Upper lobe of right lung (tissue), 1 donor: ENCODE measurements around the gene KLHDC8B. TPM values are rescaled to one million over a fixed set of nuclear protein-coding genes. Genes with fewer than 3 reads are reported as not detected.
A peak's percentile ranks its signal among the peaks of the same experiment; 100 is the strongest.

ENCODE experiments used
- ATAC-seq: fragments of 200-7000 bp; cut with Tn5 transposase; one replicate; pipeline ENCODE4 v1.9.1; 2020; ENCODE audit warnings: mild to moderate bottlenecking, moderate library complexity
- DNase-seq: peaks from one replicate; pipeline ENCODE4 v3.0.0-alpha.2; 2020
- H3K27ac ChIP-seq: fragments of 200-600 bp; one replicate; pipeline ENCODE4 v1.8.0; 2022
- H3K27me3 ChIP-seq: fragments of 200-600 bp; one replicate; pipeline ENCODE4 v1.8.0; 2022; ENCODE audit warnings: mild to moderate bottlenecking
- H3K36me3 ChIP-seq: fragments of 200-600 bp; one replicate; pipeline ENCODE4 v1.8.0; 2022
- H3K4me1 ChIP-seq: fragments of 200-600 bp; one replicate; pipeline ENCODE4 v1.8.0; 2022
- H3K4me3 ChIP-seq: fragments of 200-600 bp; one replicate; pipeline ENCODE4 v1.8.0; 2022; ENCODE audit warnings: mild to moderate bottlenecking
- H3K9me3 ChIP-seq: fragments of 200-600 bp; one replicate; pipeline ENCODE4 v1.8.0; 2022
- intact Hi-C: fragments of 100-400 bp; cut with DNase I; formaldehyde crosslinking; loops from one replicate; pipeline ENCODE4 v1.11.0; 2022
- total RNA-seq: library from RNA; stranded (reverse); fragmentation: NEBNext Ultra II Directional; extraction: Animal tissue kit (Norgen Biotek cat#: 25700); gene quantifications from one replicate; pipeline ENCODE4 v1.2.1, GENCODE V29; 2021
- TF ChIP-seq, protein P1 (sequence below): fragments of 200-600 bp; IDR thresholded peaks from one replicate; pipeline ENCODE4 v1.8.0; 2022; ENCODE audit warnings: antibody characterized with exemption
- donor health status: DM: no; HTN: yes; CAD: no; lungs with severe emphysema.

KLHDC8B gene
- total RNA-seq, 1 donor from 2014 or later: 22.4 TPM

DNA sequence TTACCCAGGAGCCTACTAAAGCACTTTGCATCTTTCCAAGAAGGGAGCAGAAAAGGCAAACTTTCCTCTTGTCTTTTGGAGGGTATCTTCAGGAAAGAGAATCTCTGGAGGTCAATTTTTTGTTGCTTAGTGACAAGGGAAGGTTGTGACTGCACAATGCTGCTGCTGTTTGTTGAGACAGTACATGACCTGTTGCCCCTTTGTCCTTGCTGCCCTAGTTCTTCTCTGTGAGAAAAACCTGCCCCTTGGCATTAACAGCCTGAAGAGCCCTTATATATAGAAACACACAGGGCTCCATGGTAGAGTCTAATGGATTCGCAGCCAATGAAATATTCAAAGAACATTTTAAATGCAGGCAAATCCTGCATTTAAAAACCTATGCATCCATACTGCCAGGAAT is 20.3 kb downstream of the KLHDC8B start:
- ATAC-seq (no peak), DNase-seq (no peak)
- Histone ChIP-seq H3K27me3 (no peaks in the 10 kb centered on the region), H3K9me3 (no peaks in the 10 kb centered on the region), H3K36me3 (no peaks in the 10 kb centered on the region), H3K4me1 (no peaks in the 10 kb centered on the region), H3K27ac (no peak overlapping the region), H3K4me3 (no peak overlapping the region)
- TF ChIP-seq, protein P1, sequence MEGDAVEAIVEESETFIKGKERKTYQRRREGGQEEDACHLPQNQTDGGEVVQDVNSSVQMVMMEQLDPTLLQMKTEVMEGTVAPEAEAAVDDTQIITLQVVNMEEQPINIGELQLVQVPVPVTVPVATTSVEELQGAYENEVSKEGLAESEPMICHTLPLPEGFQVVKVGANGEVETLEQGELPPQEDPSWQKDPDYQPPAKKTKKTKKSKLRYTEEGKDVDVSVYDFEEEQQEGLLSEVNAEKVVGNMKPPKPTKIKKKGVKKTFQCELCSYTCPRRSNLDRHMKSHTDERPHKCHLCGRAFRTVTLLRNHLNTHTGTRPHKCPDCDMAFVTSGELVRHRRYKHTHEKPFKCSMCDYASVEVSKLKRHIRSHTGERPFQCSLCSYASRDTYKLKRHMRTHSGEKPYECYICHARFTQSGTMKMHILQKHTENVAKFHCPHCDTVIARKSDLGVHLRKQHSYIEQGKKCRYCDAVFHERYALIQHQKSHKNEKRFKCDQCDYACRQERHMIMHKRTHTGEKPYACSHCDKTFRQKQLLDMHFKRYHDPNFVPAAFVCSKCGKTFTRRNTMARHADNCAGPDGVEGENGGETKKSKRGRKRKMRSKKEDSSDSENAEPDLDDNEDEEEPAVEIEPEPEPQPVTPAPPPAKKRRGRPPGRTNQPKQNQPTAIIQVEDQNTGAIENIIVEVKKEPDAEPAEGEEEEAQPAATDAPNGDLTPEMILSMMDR: no peak
- intact Hi-C loops: no loop called here

DNA sequence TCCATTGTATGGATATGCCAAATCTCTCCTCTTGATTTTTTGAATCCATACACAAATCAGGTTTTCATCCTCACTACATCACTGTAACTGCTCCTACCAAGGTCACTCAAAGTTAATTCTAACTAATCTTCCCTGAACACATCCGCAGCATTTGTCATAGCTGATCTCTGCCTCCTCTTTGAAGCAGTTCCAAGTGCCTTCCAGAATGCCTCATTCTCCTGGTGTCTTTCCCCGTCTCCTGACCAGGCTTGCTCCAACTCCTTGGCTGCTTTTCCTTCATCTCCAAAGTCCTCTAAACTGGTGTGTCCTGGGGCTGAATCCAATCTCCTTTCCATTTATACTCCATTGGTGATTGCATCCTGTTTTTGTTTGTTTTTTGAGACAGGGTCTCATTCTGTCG is 26.8 kb downstream of the KLHDC8B start:
- peaks cover 8% of the 10 kb centered on the region for H3K27me3 ChIP-seq
- H3K4me1 ChIP-seq: no peaks in the 10 kb centered on the region
- ATAC-seq: no peak
- H3K9me3 ChIP-seq: no peaks in the 10 kb centered on the region
- no peak overlapping the region for H3K27ac ChIP-seq
- H3K4me3 ChIP-seq: no peak overlapping the region
- H3K36me3 ChIP-seq: no peaks in the 10 kb centered on the region
- intact Hi-C loops: no loop called here
- TF ChIP-seq, protein P1: no peak
- DNase-seq: no peak

DNA sequence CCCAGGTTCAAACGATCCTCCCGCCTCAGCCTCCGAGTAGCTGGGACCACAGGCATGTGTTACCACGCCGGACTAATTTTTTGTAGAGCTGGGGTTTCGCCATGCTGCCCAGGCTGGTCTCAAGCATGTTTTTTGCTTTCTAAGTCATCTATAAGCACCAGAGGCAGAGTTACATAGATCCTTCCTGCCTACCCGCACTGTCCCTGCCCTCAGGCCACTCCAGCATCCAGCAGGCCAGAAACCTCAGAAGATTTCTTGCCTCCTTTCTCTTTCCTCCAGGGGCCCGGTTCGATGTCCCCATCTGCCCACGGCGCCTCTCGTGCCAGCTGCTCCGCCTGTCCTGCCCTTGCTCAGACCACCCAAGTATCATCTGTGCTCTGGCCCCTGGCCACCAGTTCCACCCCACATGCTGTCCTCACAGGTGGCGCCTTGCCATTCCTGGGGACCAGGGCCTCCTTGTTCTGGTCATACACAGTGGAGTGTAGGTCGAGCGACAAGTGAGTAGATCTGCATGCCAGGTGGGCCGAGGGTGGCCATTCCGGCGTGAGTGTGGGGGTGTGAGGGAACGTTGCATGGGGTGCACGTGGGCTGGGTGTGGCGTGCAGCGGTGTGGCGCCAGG is 27.3 kb downstream of the KLHDC8B start:
- Histone ChIP-seq H3K36me3 (no peaks in the 10 kb centered on the region), H3K27ac (no peak overlapping the region)

DNA sequence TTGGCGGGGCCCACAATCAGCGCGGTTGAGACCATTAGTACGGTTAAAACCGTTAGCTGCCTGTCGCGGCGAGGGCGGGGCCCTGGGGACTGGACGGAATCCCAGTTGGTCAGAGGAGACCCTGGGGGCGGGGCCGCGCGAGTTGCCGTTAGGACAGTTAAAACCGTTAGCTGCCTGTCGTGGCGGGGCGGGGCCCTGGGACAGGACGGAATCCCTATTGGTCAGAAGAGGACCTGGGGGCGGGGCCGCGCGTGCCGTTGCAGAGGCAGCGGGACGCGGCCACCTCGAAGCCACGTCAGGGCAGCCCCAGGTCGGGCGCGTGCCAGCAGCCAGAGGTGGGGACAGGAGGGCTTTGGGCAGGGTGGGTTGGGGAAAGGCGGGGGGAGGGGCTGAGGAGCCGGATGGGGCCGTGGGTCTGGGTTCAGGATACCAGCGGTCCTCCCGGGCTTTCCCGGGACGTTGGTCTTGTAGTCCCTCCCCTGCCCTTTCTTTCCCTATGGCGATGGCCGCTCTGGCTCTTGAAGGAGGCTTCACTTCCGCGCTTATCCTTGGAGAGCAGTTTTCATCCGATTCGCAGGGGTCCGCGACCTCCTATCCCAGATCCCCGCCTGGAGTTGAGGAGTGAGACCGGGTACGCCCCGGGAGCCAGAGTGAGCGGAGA is 28.0 kb downstream of the KLHDC8B start:
- H3K27me3 ChIP-seq: peaks cover 8% of the 10 kb centered on the region
- intact Hi-C loops: no loop called here
- DNase-seq: peak; percentile 83
- no peaks in the 10 kb centered on the region for H3K9me3 ChIP-seq
- no peaks in the 10 kb centered on the region for H3K36me3 ChIP-seq
- TF ChIP-seq, protein P1: no peak
- ATAC-seq: peak; percentile 88
- peak overlapping the region; percentile 39 for H3K4me3 ChIP-seq
- no peaks in the 10 kb centered on the region for H3K4me1 ChIP-seq
- H3K27ac ChIP-seq: no peak overlapping the region

More for the DNA sequence above, 27.3 kb downstream of the KLHDC8B start:
- intact Hi-C loops: no loop called here
- Histone ChIP-seq H3K27me3 (peaks cover 8% of the 10 kb centered on the region), H3K9me3 (no peaks in the 10 kb centered on the region), H3K4me3 (peak overlapping the region; percentile 39), H3K4me1 (no peaks in the 10 kb centered on the region)
- DNase-seq (peak; percentile 51), ATAC-seq (peak; percentile 38)
- TF ChIP-seq, protein P1: no peak

DNA sequence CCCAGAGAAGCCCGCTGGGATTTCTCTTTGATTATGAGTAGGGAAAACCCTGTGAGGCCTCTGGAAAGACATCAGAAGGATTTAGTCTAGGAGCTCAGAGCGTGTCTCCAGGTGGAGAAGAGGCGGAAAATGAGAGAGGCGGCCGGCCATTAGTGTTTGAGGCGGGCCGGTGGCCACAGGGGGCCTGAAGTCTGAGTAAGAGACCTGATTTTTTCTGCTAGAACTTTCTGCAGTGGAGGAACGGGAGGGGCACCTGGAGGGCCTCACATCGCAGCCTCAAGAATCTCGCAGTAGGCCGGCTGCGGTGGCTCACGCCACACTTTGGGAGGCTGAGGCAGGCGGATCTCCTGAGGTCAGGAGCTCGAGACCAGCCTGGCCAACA is 28.5 kb downstream of the KLHDC8B start:
- TF ChIP-seq, protein P1: no peak
- DNase-seq (peak; percentile 44), ATAC-seq (no peak)
- peaks cover 8% of the 10 kb centered on the region for H3K27me3 ChIP-seq
- H3K9me3 ChIP-seq: no peaks in the 10 kb centered on the region
- H3K36me3 ChIP-seq: no peaks in the 10 kb centered on the region
- peak overlapping the region; percentile 39 for H3K4me3 ChIP-seq
- no peaks in the 10 kb centered on the region for H3K4me1 ChIP-seq
- intact Hi-C loops: no loop called here
- no peak overlapping the region for H3K27ac ChIP-seq
